Lower lobe of right lung (tissue), 2 donors: Measurements from ENCODE around the gene REV3L. TPM values are rescaled to one million over a fixed set of nuclear protein-coding genes. Genes with fewer than 3 reads are reported as not detected.

Experiments used
- ATAC-seq, 2 donors: fragments of 200-7000 bp; cut with Tn5 transposase; one replicate each; pipeline ENCODE4 v1.9.1; 2020 to 2022; ENCODE audit warnings: mild to moderate bottlenecking in 2 of 2, moderate library complexity in 2 of 2
- DNase-seq: peaks from one replicate; pipeline ENCODE4 v3.0.0-alpha.2; 2020
- H3K27ac ChIP-seq: fragments of 200-600 bp; one replicate; pipeline ENCODE4 v1.8.0; 2022
- H3K27me3 ChIP-seq: fragments of 200-600 bp; one replicate; pipeline ENCODE4 v1.8.0; 2022; ENCODE audit warnings: low read depth
- H3K36me3 ChIP-seq: fragments of 200-600 bp; one replicate; pipeline ENCODE4 v1.8.0; 2022; ENCODE audit warnings: mild to moderate bottlenecking
- H3K4me1 ChIP-seq: fragments of 200-600 bp; one replicate; pipeline ENCODE4 v1.8.0; 2022
- H3K4me3 ChIP-seq: fragments of 200-600 bp; one replicate; pipeline ENCODE4 v1.8.0; 2022; ENCODE audit warnings: mild to moderate bottlenecking
- H3K9me3 ChIP-seq: fragments of 200-600 bp; one replicate; pipeline ENCODE4 v1.8.0; 2022
- CTCF ChIP-seq: fragments of 200-600 bp; IDR thresholded peaks from one replicate; pipeline ENCODE4 v1.8.0; 2022; ENCODE audit warnings: antibody characterized with exemption, mild to moderate bottlenecking
- intact Hi-C: fragments of 100-400 bp; cut with DNase I; formaldehyde crosslinking; loops from one replicate; pipeline ENCODE4 v1.11.0; 2022
- total RNA-seq: library from RNA; stranded (reverse); fragmentation: NEBNext Ultra II Directional; extraction: Animal tissue kit (Norgen Biotek cat#: 25700); gene quantifications from one replicate; pipeline ENCODE4 v1.2.1, GENCODE V29; 2021
- donor health status: DM: no; HTN: yes; CAD: no; lungs with severe emphysema.

REV3L gene
- total RNA-seq, 1 donor from 2014 or later = 30.3 TPM

- no peak for DNase-seq
- intact Hi-C loops = no loop called here
- Histone ChIP-seq H3K4me1 (no peaks in the 10 kb centered on the region), H3K36me3 (no peaks in the 10 kb centered on the region), H3K9me3 (no peaks in the 10 kb centered on the region), H3K4me3 (no peak overlapping the region), H3K27me3 (no peaks in the 10 kb centered on the region), H3K27ac (no peak overlapping the region)
- no peak for ATAC-seq
- TF ChIP-seq CTCF = no peak
Observed at GRCh38 chr6:111444794-111445193, 38.2 kb downstream of the REV3L start.

GRCh38 chr6:111441678-111442243 is 41.3 kb downstream of the REV3L start:
- intact Hi-C loops = no loop called here
- Histone ChIP-seq H3K9me3 (no peaks in the 10 kb centered on the region), H3K4me1 (no peaks in the 10 kb centered on the region), H3K4me3 (no peak overlapping the region), H3K36me3 (no peaks in the 10 kb centered on the region), H3K27ac (no peak overlapping the region), H3K27me3 (no peaks in the 10 kb centered on the region)
- TF ChIP-seq CTCF = no peak
- DNase-seq (peak; percentile 47), ATAC-seq (peak; percentile 51 to 54)

DNA sequence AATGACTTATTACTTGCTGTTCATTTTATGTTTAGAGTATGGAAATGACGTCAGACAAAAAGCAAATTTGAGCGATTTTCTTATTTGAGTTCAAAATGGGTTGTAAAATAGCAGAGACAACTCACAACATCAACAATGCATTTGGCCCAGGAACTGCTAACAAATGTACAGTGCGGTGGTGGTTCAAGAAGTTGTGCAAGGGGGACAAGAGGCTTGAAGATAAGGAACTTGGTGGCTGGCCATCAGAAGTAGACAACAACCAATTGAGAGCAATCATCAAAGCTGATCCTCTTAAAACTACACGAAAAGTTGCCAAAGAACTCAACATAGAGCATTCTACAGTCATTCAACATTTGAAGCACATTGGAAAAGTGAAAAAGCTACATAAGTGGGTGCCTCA is 43.8 kb downstream of the REV3L start:
- Histone ChIP-seq H3K27ac (no peak overlapping the region), H3K27me3 (no peaks in the 10 kb centered on the region), H3K9me3 (no peaks in the 10 kb centered on the region), H3K4me3 (no peak overlapping the region), H3K4me1 (no peaks in the 10 kb centered on the region), H3K36me3 (no peaks in the 10 kb centered on the region)
- no peak for ATAC-seq
- no peak for DNase-seq
- intact Hi-C loops = no loop called here
- TF ChIP-seq CTCF = no peak

GRCh38 chr6:111437573-111437972 is 45.4 kb downstream of the REV3L start:
- Histone ChIP-seq H3K36me3 (no peaks in the 10 kb centered on the region), H3K9me3 (no peaks in the 10 kb centered on the region), H3K27me3 (no peaks in the 10 kb centered on the region), H3K4me1 (peaks cover under 1% of the 10 kb centered on the region), H3K27ac (no peak overlapping the region), H3K4me3 (no peak overlapping the region)
- intact Hi-C loops = no loop called here
- ATAC-seq (no peak), DNase-seq (no peak)
- TF ChIP-seq CTCF = no peak

DNA sequence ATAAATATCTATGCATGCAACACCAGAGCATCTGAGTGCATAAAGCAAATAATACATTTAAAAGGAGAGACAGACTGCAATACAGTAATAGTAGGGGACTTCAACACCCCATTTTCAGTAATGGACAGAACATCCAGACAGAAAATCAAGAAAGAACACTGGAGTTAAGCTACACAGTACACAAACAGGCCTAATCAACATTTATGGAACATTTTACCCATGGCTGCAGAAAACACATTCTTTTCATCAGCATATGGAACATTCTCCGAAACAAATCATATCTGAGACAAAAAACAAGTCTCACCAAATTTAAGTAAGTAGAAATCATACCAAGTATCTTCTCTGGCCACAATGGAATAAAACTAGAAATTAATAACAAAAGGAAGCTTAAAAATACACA is 50.5 kb downstream of the REV3L start:
- Histone ChIP-seq H3K27ac (no peak overlapping the region), H3K36me3 (peaks cover 4% of the 10 kb centered on the region), H3K9me3 (peaks cover 6% of the 10 kb centered on the region), H3K4me1 (peaks cover 7% of the 10 kb centered on the region), H3K4me3 (no peak overlapping the region), H3K27me3 (no peaks in the 10 kb centered on the region)
- DNase-seq (no peak), ATAC-seq (no peak)
- no peak for TF ChIP-seq CTCF
- intact Hi-C loops = no loop called here
